IPS DF 6.9 (cell line): ENCODE data around the gene INPP5D.

Experiments
- DNase-seq: peaks from one replicate; pipeline ENCODE4 v3.0.0-alpha.2; 2013; ENCODE audit warnings: low read depth, low spot score
- H3K27ac ChIP-seq: one replicate; pipeline ENCODE4 v1.5.1; 2013; ENCODE audit warnings: low read length, control low read depth
- H3K27me3 ChIP-seq: 2 replicates; pipeline ENCODE4 v1.6.1; 2013; ENCODE audit warnings: mild to moderate bottlenecking, low read length; ENCODE audit not compliant: control insufficient read depth, insufficient read depth
- H3K36me3 ChIP-seq: 2 replicates; pipeline ENCODE4 v1.6.1; 2013; ENCODE audit warnings: low read length; ENCODE audit not compliant: control insufficient read depth, insufficient read depth
- H3K4me1 ChIP-seq: 2 replicates; pipeline ENCODE4 v1.6.1; 2013; ENCODE audit warnings: low read length; ENCODE audit not compliant: control insufficient read depth, insufficient read depth
- H3K4me3 ChIP-seq: 2 replicates; pipeline ENCODE4 v1.5.1; 2013; ENCODE audit warnings: mild to moderate bottlenecking, low read length
- H3K9me3 ChIP-seq: 2 replicates; pipeline ENCODE4 v1.6.1; 2013; ENCODE audit warnings: low read length, inconsistent platforms; ENCODE audit not compliant: control insufficient read depth, insufficient read depth
- WGBS: extraction: QIAGEN DNeasy Blood & Tissue Kit; methylation state at CpG from one replicate; pipeline ENCODE4 v1.1.7; 2013; ENCODE audit warnings: mixed read lengths, missing lambda C conversion rate; ENCODE audit not compliant: insufficient read length, insufficient coverage; 5-methylcytosine and 5-hydroxymethylcytosine counted together

INPP5D gene

GRCh38 chr2:233125455-233126065 lies 65.4 kb downstream of the INPP5D start:
- no peak overlapping the region for H3K4me3 ChIP-seq
- H3K4me1 ChIP-seq: no peaks in the 10 kb centered on the region
- no peaks in the 10 kb centered on the region for H3K36me3 ChIP-seq
- H3K9me3 ChIP-seq: no peaks in the 10 kb centered on the region
- H3K27me3 ChIP-seq: no peaks in the 10 kb centered on the region
- WGBS: no CpG with 5 or more reads among the region's 20 CpGs
- H3K27ac ChIP-seq: no peak overlapping the region
- no peak for DNase-seq

DNA sequence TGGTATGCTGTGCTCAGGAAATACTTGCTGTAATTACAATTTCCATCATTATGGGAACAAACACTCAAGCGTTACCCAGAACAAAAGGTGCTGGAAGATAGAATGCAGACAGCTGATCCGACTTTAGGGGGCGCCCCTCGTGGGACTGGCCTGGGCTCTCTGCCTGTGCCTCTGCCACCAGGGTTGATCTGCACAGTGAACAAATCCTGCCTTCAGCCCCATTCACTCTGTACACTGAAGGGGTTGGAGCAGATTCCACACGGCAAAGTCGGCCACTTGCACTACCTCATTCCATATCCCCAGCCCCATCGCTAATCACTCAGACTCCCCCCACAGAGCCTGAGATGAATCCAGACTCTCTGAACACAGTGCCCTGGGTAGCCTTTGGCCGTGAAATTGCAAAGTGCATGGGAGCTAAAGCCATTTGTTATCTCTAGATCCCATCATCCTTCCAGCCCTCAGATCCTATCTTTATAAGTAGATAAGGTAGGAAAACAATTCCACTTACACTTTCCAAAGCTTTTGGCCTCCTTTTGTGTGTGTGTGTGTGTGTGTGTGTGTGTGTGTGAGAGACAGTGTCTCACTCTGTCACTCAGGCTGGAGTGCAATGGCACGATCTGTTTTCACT lies 69.3 kb downstream of the INPP5D start:
- no peak overlapping the region for H3K27ac ChIP-seq
- H3K4me1 ChIP-seq: no peaks in the 10 kb centered on the region
- H3K27me3 ChIP-seq: no peaks in the 10 kb centered on the region
- WGBS: no CpG with 5 or more reads among the region's 9 CpGs
- no peaks in the 10 kb centered on the region for H3K9me3 ChIP-seq
- no peak overlapping the region for H3K4me3 ChIP-seq
- no peak for DNase-seq
- no peaks in the 10 kb centered on the region for H3K36me3 ChIP-seq

DNA sequence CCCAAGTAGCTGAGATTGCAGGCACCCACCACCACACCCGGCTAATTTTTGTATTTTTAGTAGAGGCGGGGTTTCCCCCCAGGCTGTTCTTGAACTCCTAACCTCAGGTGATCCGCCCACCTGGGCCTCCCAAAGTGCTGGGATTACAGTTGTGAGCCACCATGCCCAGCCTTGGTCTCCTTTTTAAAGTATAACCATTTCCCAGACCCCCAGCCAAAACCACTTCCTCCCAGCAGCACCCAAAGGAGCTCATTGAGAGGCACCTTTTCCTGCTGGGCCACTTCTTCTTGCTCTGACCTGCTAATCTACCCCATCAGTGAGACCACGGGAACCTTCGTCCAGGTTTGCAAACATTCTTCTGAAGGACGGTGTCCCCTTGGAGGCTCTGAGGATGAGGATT lies 69.9 kb downstream of the INPP5D start:
- Histone ChIP-seq H3K9me3 (no peaks in the 10 kb centered on the region), H3K36me3 (no peaks in the 10 kb centered on the region), H3K27ac (no peak overlapping the region), H3K4me3 (no peak overlapping the region), H3K27me3 (no peaks in the 10 kb centered on the region), H3K4me1 (no peaks in the 10 kb centered on the region)
- no CpG with 5 or more reads among the region's 6 CpGs for WGBS
- no peak for DNase-seq

- H3K9me3 ChIP-seq: no peaks in the 10 kb centered on the region
- no peaks in the 10 kb centered on the region for H3K4me1 ChIP-seq
- DNase-seq: no peak
- H3K27me3 ChIP-seq: no peaks in the 10 kb centered on the region
- no CpG with 5 or more reads among the region's 7 CpGs for WGBS
- H3K27ac ChIP-seq: no peak overlapping the region
- H3K4me3 ChIP-seq: no peak overlapping the region
- H3K36me3 ChIP-seq: no peaks in the 10 kb centered on the region
Observed at GRCh38 chr2:233130481-233131020, 70.4 kb downstream of the INPP5D start.

DNA sequence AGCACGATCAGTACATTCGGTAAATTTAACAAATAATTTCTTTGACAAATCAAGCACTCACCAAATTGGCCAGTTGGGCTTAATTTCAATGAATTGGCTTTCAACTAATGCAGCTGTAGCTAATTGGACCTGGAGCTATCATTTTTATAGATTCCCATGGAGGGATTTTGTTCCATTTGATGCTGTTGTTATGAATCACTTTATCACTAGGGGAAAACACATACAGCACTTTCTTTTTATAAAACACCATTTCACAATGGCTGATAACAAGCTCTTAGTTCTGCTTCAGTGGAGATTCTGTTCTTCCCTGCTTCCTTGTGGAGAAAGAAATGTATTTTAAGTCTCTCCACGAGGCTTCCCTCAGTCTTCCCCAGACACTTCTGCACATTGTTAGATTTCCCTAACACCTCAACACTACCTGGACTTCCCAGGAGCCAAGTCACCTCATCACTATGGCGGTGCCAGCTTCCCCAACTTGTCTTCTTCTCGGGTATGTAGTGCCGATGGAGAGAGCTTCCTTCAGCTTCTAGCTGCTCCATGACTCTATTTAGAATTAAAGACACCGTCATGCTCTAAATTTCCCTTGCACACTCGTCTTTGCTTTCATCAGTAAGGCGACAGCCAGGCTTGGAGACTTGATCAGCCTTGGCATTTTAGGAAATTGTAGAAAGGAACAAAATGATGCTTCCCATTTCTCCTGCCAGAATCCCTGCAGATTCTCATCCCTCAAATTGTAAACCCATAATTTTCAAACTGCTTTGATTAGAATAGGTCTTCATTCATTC lies 72.0 kb downstream of the INPP5D start:
- no CpG with 5 or more reads among the region's 9 CpGs for WGBS

DNA sequence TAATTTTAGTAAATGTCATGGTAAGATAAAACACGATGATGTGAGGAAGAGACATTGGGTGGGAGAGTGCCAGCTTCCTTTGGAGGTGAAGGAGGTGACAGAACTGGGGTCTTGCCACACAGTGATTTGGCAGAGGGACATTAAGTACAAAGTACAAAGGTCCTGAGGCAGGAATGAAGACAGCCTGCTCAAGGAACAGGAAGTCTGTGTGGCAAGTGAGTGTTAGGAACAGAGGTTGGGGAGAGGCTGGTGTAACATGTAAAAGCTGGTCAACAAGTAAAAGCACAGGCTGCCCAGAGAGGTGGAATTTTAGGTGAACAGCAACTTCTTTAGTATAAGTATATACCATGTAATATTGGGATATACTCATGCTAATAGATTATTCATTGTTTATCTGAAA lies 73.1 kb downstream of the INPP5D start:
- no CpG with 5 or more reads among the region's 1 CpG for WGBS
- Histone ChIP-seq H3K36me3 (no peaks in the 10 kb centered on the region), H3K27ac (no peak overlapping the region), H3K9me3 (no peaks in the 10 kb centered on the region), H3K27me3 (no peaks in the 10 kb centered on the region), H3K4me3 (no peak overlapping the region), H3K4me1 (no peaks in the 10 kb centered on the region)
- no peak for DNase-seq

More for the DNA sequence above, 72.0 kb downstream of the INPP5D start:
- H3K27me3 ChIP-seq: no peaks in the 10 kb centered on the region
- H3K4me1 ChIP-seq: no peaks in the 10 kb centered on the region
- no peak for DNase-seq
- H3K9me3 ChIP-seq: no peaks in the 10 kb centered on the region
- H3K36me3 ChIP-seq: no peaks in the 10 kb centered on the region
- no peak overlapping the region for H3K27ac ChIP-seq
- no peak overlapping the region for H3K4me3 ChIP-seq

DNA sequence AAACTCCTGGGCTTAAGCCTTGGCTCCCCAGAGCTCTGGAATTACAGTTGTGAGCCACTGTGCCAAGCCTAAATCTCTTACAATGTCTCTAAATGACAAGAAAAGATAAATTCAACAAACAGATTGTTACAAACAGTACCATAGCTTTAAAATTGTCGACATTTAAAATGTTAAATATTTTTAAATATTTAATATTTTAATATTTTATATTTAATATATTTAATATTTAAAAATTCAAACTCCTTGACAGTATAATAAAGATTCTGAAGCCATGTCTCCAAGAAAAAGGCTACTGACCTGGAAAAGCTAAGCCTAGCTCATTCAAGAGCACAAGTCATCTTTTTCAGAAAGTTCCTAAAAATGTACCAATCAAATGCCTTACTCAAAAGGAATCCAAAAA lies 75.3 kb downstream of the INPP5D start:
- H3K4me1 ChIP-seq: 0 out of 2 replicates have a peak, but pooled peaks cover under 1% of the 10 kb centered on the region
- H3K4me3 ChIP-seq: no peak overlapping the region
- DNase-seq: no peak
- WGBS: no CpG with 5 or more reads among the region's 1 CpG
- H3K27me3 ChIP-seq: no peaks in the 10 kb centered on the region
- H3K9me3 ChIP-seq: no peaks in the 10 kb centered on the region
- H3K36me3 ChIP-seq: no peaks in the 10 kb centered on the region
- H3K27ac ChIP-seq: no peak overlapping the region

GRCh38 chr2:233137040-233137439 lies 76.9 kb downstream of the INPP5D start:
- WGBS: 100% methylated on average over 1 of the region's 2 CpGs
- Histone ChIP-seq H3K27ac (no peak overlapping the region), H3K4me1 (peaks cover 4% of the 10 kb centered on the region; the same call in 1 of the 2 replicates), H3K27me3 (no peaks in the 10 kb centered on the region), H3K4me3 (no peak overlapping the region), H3K36me3 (no peaks in the 10 kb centered on the region), H3K9me3 (no peaks in the 10 kb centered on the region)
- no peak for DNase-seq

DNA sequence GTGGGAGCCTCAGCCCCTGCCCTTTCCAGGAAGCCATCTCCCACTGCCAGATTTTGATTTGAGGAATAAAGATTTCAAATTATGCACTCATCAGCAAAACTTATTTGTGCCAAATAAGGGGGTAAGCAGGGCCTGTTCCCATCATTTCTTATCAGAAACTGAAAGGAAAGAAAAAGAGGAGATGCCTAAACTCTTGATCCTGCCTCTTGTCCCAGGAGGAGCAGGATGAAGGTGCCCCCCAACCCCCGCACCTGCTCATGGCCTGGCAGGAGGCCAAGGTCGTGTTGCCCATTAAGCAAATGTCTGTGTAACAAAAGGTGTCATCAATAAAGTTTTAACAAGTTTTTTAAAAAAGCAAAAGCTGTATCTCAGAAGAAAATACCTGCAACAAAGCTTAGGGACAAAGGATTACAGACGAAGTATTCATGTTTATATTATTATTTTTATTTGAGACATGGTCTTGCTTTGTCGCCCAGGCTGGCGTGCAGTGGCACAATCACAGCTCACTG lies 80.0 kb downstream of the INPP5D start:
- Histone ChIP-seq H3K9me3 (no peaks in the 10 kb centered on the region), H3K4me1 (peaks cover 4% of the 10 kb centered on the region; the same call in 1 of the 2 replicates), H3K36me3 (no peaks in the 10 kb centered on the region), H3K27ac (no peak overlapping the region), H3K4me3 (no peak overlapping the region), H3K27me3 (no peaks in the 10 kb centered on the region)
- DNase-seq: no peak
- WGBS: no CpG with 5 or more reads among the region's 5 CpGs

- no peaks in the 10 kb centered on the region for H3K36me3 ChIP-seq
- peaks cover 4% of the 10 kb centered on the region; the same call in 1 of the 2 replicates for H3K4me1 ChIP-seq
- H3K27me3 ChIP-seq: no peaks in the 10 kb centered on the region
- H3K9me3 ChIP-seq: no peaks in the 10 kb centered on the region
- no peak overlapping the region for H3K4me3 ChIP-seq
- peak overlapping the region; percentile 60 for H3K27ac ChIP-seq
- no peak for DNase-seq
- no CpG with 5 or more reads among the region's 7 CpGs for WGBS
Observed at GRCh38 chr2:233140978-233141377, 80.8 kb downstream of the INPP5D start.
